BJ (cell line): ENCODE results near the gene ZSWIM4. TPM values are rescaled to one million over a fixed set of nuclear protein-coding genes. Genes with fewer than 3 reads are reported as not detected.
"Not testable (repeated sequence)": the region's sequence is repeated elsewhere in the genome, so short reads cannot be mapped to it uniquely, and the experiment has no call there.

ENCODE experiments used
- CTCF ChIA-PET: fragments of 350-600 bp; formaldehyde crosslinking; extraction: SDS; loops from one replicate; lab custom pipeline; 2021; ENCODE audit warnings: antibody characterized with exemption, inconsistent platforms; lab: Yijun Ruan, JAX
- POLR2A ChIA-PET: fragments of 300-600 bp; sonication (Branson Sonifier 250); formaldehyde crosslinking; extraction: SDS; loops from one replicate; lab custom pipeline; 2021; ENCODE audit warnings: antibody characterized with exemption; lab: Charles Lee
- DNase-seq: peaks from one replicate; pipeline ENCODE4 v3.0.0-alpha.2; 2011; ENCODE audit warnings: low read depth
- H3K27me3 ChIP-seq: 2 replicates; pipeline ENCODE4 v1.6.0; 2011; ENCODE audit warnings: low read length; ENCODE audit not compliant: control insufficient read depth, insufficient read depth
- H3K36me3 ChIP-seq: 2 replicates; pipeline ENCODE4 v1.5.1; 2011; ENCODE audit warnings: low read length; ENCODE audit not compliant: control insufficient read depth, insufficient read depth
- H3K4me3 ChIP-seq: 2 replicates; pipeline ENCODE4 v1.5.1; 2011; ENCODE audit warnings: low read depth, mild to moderate bottlenecking, control low read depth, low read length
- CTCF ChIP-seq: IDR thresholded peaks from 2 replicates; pipeline ENCODE4 v1.5.1; 2011; ENCODE audit warnings: low read depth, mild to moderate bottlenecking, control low read depth, inconsistent platforms, low read length, moderate library complexity; ENCODE audit not compliant: insufficient read depth
- polyA minus RNA-seq: library from RNA; depleted of rRNA, polyadenylated mRNA; stranded (reverse); fragments of >200 nt; gene quantifications from 2 replicates; pipeline ENCODE4 v1.2.3, GENCODE V29; 2011; rRNA and poly(A)+ RNA removed
- polyA plus RNA-seq: library from polyadenylated mRNA; depleted of rRNA; stranded (reverse); fragments of >200 nt; gene quantifications from 2 replicates; pipeline ENCODE4 v1.2.3, GENCODE V29; 2011; rRNA removed

ZSWIM4 gene
- polyA plus RNA-seq (4.0 and 5.7 TPM in 2 replicates), polyA minus RNA-seq (7.2 and 8.6 TPM in 2 replicates)

DNA sequence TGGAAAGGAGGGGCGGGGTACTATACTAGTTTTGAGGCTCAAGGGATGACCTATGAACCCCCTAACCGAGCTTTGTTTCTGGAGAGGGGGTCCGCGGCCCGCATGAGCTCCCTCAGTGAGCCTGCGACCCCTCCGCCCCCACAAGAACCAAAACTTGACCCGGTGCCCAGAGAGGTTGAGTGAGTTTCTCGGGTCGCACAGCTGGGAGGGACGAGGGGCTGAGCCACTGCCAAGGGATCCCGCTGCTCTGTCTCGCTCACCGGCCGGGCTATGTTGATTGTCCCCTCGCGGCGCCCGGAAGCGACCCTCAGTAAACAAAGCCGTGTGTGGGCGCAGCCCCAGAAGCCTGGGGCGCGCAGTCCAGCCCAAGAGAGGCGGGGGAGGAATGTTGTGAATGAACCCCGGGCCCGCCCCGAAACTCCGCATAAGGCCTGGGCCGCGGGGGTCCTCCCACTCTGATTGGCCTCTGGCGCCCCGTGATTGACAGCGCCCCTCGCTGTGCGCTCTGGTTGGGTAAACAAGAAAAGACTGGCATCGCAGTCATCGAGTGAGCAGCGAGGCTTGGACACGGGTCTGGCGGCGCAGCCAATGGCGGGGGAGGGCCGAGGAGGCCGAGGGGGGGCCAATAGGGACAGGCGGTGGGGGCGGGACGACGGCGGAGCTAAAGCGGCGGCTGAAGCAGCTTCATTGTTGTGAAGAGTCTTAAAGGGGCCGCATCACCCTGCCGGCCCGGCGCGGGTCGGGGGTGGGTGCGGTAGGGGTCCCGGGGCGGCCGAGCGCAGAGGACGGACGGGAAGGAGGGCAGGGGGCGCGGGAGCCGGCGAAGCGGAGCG is at the start of gene ZSWIM4:
Gene ZSWIM4 (plus strand): TSS at position 687 of the 833 bp plus-strand sequence. CDS start 206 bp downstream, outside the sequence.
- H3K4me3 ChIP-seq: peak within 1 kb of the TSS; percentile 94
- ChIA-PET POLR2A (interaction anchor here (0.5 to 1.0 kb wide), 2 partner anchors 8 to 342 kb away, joined by 3 to 4 read pairs; partner anchors contain the start of gene ASF1B), CTCF (interaction anchor here (0.8 to 1.4 kb wide), 5 partner anchors 67 to 86 kb away, joined by 3 to 6 read pairs (median 3); no protein-coding TSS in a partner anchor)
- DNase-seq: peak; percentile 97
- TF ChIP-seq CTCF: no peak
- H3K36me3 ChIP-seq: peaks cover 5% of the 10 kb centered on the region
- H3K27me3 ChIP-seq: no peaks in the 10 kb centered on the region

DNA sequence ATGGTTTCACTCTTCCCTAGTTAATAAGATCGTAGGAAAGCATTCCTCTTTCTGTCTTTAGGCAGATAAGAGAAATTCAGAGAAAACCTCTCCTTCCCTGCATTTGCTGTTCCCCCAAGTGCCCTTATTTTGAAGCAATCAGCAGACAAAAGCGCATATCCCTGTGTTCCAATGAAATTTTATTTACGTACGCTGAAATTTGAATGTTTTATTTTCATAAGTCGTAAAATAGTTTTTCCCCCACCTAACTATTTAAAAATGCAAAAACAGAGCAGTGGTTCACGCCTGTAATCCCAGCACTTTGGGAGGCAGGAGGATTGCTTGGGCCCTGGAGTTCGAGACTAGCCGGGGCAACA is 48.2 kb upstream of the ZSWIM4 start:
- Histone ChIP-seq H3K27me3 (no peaks in the 10 kb centered on the region), H3K36me3 (peaks cover 4% of the 10 kb centered on the region; the same call in 1 of the 2 replicates), H3K4me3 (peak overlapping the region; percentile 26)
- ChIA-PET POLR2A (no interaction called here), CTCF (interaction anchor here (0.6 to 1.4 kb wide), 3 partner anchors 10 to 16 kb away, joined by 3 to 4 read pairs (median 3); no protein-coding TSS in a partner anchor)
- no peak for DNase-seq
- TF ChIP-seq CTCF: no peak

DNA sequence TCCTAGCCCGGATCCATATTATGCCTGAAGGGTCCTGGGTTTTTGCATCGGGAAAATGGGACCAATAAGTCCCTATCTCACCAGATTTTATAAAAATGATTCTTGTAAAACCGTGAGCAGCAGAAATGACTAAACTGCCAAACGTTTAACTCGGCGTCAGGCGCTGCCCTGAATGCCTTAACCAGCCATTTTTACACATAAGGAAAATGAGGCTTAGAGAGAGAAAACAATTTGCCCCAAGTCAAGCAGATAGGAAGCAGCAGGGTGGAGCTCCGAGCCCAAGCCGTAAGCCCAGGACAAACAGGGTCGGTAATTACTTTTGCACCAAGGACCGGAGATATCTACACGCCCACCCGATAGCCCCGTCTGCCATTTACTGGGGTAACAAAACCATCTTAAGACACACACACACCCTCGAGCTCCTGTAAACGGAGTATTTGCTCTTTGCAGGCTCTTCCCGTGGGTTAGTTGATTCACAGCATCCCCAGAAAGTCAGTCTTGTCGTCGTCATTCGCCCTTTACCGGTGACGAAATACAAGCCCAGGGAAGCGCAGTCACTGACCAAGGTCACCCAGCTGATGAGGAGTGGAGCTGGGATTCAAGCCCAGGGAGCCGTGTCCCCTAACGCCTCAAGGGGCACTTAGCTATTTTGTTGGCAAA is 46.9 kb upstream of the ZSWIM4 start:
- Histone ChIP-seq H3K36me3 (peaks cover 7% of the 10 kb centered on the region), H3K27me3 (no peaks in the 10 kb centered on the region), H3K4me3 (peak overlapping the region; percentile 74)
- POLR2A ChIA-PET: interaction anchor here (0.5 kb wide), 1 partner anchor 33 kb away, joined by 3 read pairs; no protein-coding TSS in a partner anchor
- DNase-seq: no peak
- TF ChIP-seq CTCF: no peak
- CTCF ChIA-PET: interaction anchor here (0.9 to 1.4 kb wide), 5 partner anchors 12 to 486 kb away, joined by 3 to 4 read pairs (median 3); no protein-coding TSS in a partner anchor

DNA sequence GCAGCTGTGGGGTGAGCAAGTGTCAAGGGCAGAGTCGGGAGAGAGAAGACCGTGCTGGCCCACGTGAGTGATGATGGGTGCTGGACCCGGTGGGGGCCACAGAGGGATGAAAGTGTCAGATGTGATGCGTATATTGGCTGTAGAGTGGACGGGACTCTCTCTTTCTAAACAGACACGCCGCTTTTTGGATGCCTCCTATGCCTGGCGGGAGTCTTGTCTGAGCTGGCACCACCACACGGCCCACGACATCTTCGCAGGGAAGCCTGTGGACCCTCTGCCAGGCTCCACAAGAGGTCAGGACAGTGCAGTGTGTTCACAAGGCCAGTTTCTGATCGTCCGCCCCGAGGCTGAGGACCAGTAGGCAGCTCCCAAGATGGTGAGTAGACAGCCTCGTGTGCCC is 43.8 kb upstream of the ZSWIM4 start:
- no peaks in the 10 kb centered on the region for H3K27me3 ChIP-seq
- ChIA-PET CTCF (interaction anchor here (1.3 kb wide), 1 partner anchor 9 kb away, joined by 3 read pairs; no protein-coding TSS in a partner anchor), POLR2A (no interaction called here)
- peaks cover 23% of the 10 kb centered on the region for H3K36me3 ChIP-seq
- TF ChIP-seq CTCF: no peak
- H3K4me3 ChIP-seq: no peak overlapping the region
- DNase-seq: no peak

DNA sequence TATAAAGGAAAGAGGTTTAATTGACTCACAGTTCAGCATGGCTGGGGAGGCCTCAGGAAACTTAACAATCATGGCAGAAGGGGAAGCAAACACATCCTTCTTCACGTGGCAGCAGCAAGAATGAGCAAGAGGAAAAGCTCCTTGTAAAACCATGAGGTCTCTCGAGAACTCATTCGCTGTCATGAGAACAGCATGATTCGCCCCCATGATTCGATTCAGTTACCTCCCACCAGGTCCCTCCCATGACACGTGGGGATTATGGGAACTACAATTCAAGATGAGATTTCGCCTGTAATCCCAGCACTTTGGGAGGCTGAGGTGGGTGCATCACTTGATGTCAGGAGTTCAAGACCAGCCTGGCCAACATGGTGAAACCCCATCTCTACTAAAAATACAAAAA is 41.6 kb upstream of the ZSWIM4 start:
- H3K36me3 ChIP-seq: peaks cover 37% of the 10 kb centered on the region
- H3K27me3 ChIP-seq, CTCF ChIA-PET, H3K4me3 ChIP-seq, POLR2A ChIA-PET, DNase-seq: not testable (repeated sequence)
